Ramos (cell line): ENCODE data around the gene VDAC2.

Experiments used
- in situ Hi-C: fragments of 300-500 bp; cut with MboI; formaldehyde crosslinking; loops from one replicate; pipeline ENCODE4 v1.14.3; 2022; ENCODE audit warnings: low sequenced_read_pairs; ENCODE audit not compliant: unreplicated experiment

Gene VDAC2

GRCh38 chr10:75228278-75228677 lies 17.7 kb downstream of the VDAC2 start:
- in situ Hi-C loops = loop anchor here (25.0 kb wide), 1 partner anchor 966 kb away; no protein-coding TSS in a partner anchor

GRCh38 chr10:75228834-75229233 lies 18.2 kb downstream of the VDAC2 start:
- in situ Hi-C loops = loop anchor here (25.0 kb wide), 1 partner anchor 967 kb away; no protein-coding TSS in a partner anchor

- in situ Hi-C loops = loop anchor here (25.0 kb wide), 1 partner anchor 968 kb away; no protein-coding TSS in a partner anchor
Measured at GRCh38 chr10:75229971-75230370, 19.4 kb downstream of the VDAC2 start.

GRCh38 chr10:75230600-75231038 lies 20.0 kb downstream of the VDAC2 start:
- in situ Hi-C loops = loop anchor here (25.0 kb wide), 1 partner anchor 968 kb away; no protein-coding TSS in a partner anchor

GRCh38 chr10:75231672-75232581 lies 21.3 kb downstream of the VDAC2 start:
- in situ Hi-C loops = loop anchor here (25.0 kb wide), 1 partner anchor 970 kb away; no protein-coding TSS in a partner anchor

GRCh38 chr10:75233444-75234016 lies 22.9 kb downstream of the VDAC2 start:
- in situ Hi-C loops = loop anchor here (25.0 kb wide), 1 partner anchor 971 kb away; no protein-coding TSS in a partner anchor

- in situ Hi-C loops = loop anchor here (25.0 kb wide), 1 partner anchor 972 kb away; no protein-coding TSS in a partner anchor
Measured at GRCh38 chr10:75234017-75234682, 23.6 kb downstream of the VDAC2 start.

GRCh38 chr10:75234683-75235374 lies 24.2 kb downstream of the VDAC2 start:
- in situ Hi-C loops = loop anchor here (25.0 kb wide), 1 partner anchor 973 kb away; no protein-coding TSS in a partner anchor

- in situ Hi-C loops = loop anchor here (25.0 kb wide), 1 partner anchor 973 kb away; no protein-coding TSS in a partner anchor
Measured at GRCh38 chr10:75235375-75236177, 25.0 kb downstream of the VDAC2 start, which contains the start of gene COMTD1. TSS of gene COMTD1 (minus strand) at chr10:75235957. CDS start at chr10:75235928, 29 bp downstream.

- in situ Hi-C loops = loop anchor here (25.0 kb wide), 1 partner anchor 974 kb away; no protein-coding TSS in a partner anchor
Measured at GRCh38 chr10:75236178-75236825, 25.7 kb downstream of the VDAC2 start.

- in situ Hi-C loops = loop anchor here (25.0 kb wide), 1 partner anchor 976 kb away; no protein-coding TSS in a partner anchor
Measured at GRCh38 chr10:75238182-75239095, 27.8 kb downstream of the VDAC2 start.

- in situ Hi-C loops = loop anchor here (25.0 kb wide), 1 partner anchor 977 kb away; no protein-coding TSS in a partner anchor
Measured at GRCh38 chr10:75239096-75239790, 28.6 kb downstream of the VDAC2 start.

- in situ Hi-C loops = loop anchor here (25.0 kb wide), 1 partner anchor 978 kb away; no protein-coding TSS in a partner anchor
Measured at GRCh38 chr10:75240329-75241076, 29.9 kb downstream of the VDAC2 start.

- in situ Hi-C loops = loop anchor here (25.0 kb wide), 1 partner anchor 981 kb away; no protein-coding TSS in a partner anchor
Measured at GRCh38 chr10:75243426-75243825, 32.8 kb downstream of the VDAC2 start.

GRCh38 chr10:75244487-75245353 lies 34.1 kb downstream of the VDAC2 start:
- in situ Hi-C loops = loop anchor here (25.0 kb wide), 1 partner anchor 982 kb away; no protein-coding TSS in a partner anchor
